HCT116 (cell line): Measurements from ENCODE around the gene NAXE.

Source experiments
- ATF3 ChIP-seq: IDR thresholded peaks from 2 replicates; pipeline ENCODE4 v1.6.1; 2012
- CEBPB ChIP-seq: IDR thresholded peaks from 2 replicates; pipeline ENCODE4 v1.6.1; 2012; ENCODE audit warnings: low read depth
- CTCF ChIP-seq, 3 experiments: fragments of 200-600 bp in 1 of 3; sonication (generic) in 1 of 3; IDR thresholded peaks in 2 of 3; conservative IDR thresholded peaks in 1 of 3; 2 replicates each; pipeline ENCODE4 v1.5.1; 2012 to 2017; ENCODE audit warnings: low read depth in 2 of 3, low read length in 2 of 3, antibody characterized with exemption in 1 of 3, borderline replicate concordance in 1 of 3, control low read depth in 1 of 3, mild to moderate bottlenecking in 1 of 3, mixed read lengths in 1 of 3, mixed run types in 1 of 3, moderate library complexity in 1 of 3; ENCODE audit not compliant: insufficient read depth in 1 of 3
- EGR1 ChIP-seq: IDR thresholded peaks from 2 replicates; pipeline ENCODE4 v1.6.1; 2012; ENCODE audit warnings: low read depth
- EZH2 ChIP-seq: fragments of 200-600 bp; sonication (generic); IDR thresholded peaks from 2 replicates; pipeline ENCODE4 v1.6.1; 2017; ENCODE audit warnings: antibody characterized with exemption, mixed run types
- POLR2A ChIP-seq: IDR thresholded peaks from 2 replicates; pipeline ENCODE4 v1.7.0; 2011; ENCODE audit warnings: borderline replicate concordance; ENCODE audit not compliant: insufficient read depth, insufficient read length; ENCODE audit errors: extremely low read depth
- POLR2AphosphoS5 ChIP-seq: IDR thresholded peaks from 2 replicates; pipeline ENCODE4 v1.6.1; 2011; ENCODE audit warnings: mild to moderate bottlenecking, low read depth, low read length, moderate library complexity
- SP1 ChIP-seq: IDR thresholded peaks from 2 replicates; pipeline ENCODE4 v1.6.1; 2012; ENCODE audit warnings: low read depth
- YY1 ChIP-seq: IDR thresholded peaks from 2 replicates; pipeline ENCODE4 v1.6.1; 2011; ENCODE audit warnings: low read length, low read depth, moderate library complexity, mild to moderate bottlenecking; ENCODE audit not compliant: insufficient replicate concordance; ENCODE audit errors: extremely low read depth

GRCh38 chr1:156571919-156572662 lies 19.5 kb upstream of the NAXE start, which contains the start of gene IQGAP3:
- TF ChIP-seq EGR1 (no peak), CEBPB (no peak), SP1 (peak; percentile 48), CTCF (IDR thresholded peaks at IDR 0.05 in 2 of 3, conservative IDR thresholded peaks at IDR 0.05 in 1 of 3; ENCODE audit: borderline replicate concordance in 1 of 3, insufficient read depth in 1 of 3, low read depth in 2 of 3, low read length in 2 of 3) (no peak), EZH2 (no peak), ATF3 (no peak), POLR2AphosphoS5 (peak; percentile 79), POLR2A (peak; percentile 34), YY1 (peak; percentile 38)
